WTC11 (cell line): ENCODE results near the gene PCP2. TPM values are rescaled to one million over a fixed set of nuclear protein-coding genes. Genes with fewer than 3 reads are reported as not detected.

Source experiments
- ATAC-seq: fragments of 200-7000 bp; cut with Tn5 transposase; 2 replicates; pipeline ENCODE4 v1.10.0; 2021; ENCODE audit warnings: mild to moderate bottlenecking, moderate library complexity
- CTCF ChIA-PET: fragments of 300-600 bp; sonication (Branson Sonifier 250); formaldehyde crosslinking; loops from one replicate; lab custom pipeline; 2021; ENCODE audit warnings: antibody characterized with exemption; lab: Charles Lee
- POLR2A ChIA-PET: fragments of 350-600 bp; sonication (Branson Sonifier 250); formaldehyde crosslinking; loops from one replicate; lab custom pipeline; 2021; ENCODE audit warnings: antibody characterized with exemption; lab: Charles Lee
- DNase-seq: peaks from one replicate; pipeline ENCODE4 v3.0.0; 2021; ENCODE audit warnings: low spot score
- H3K27ac Mint-ChIP-seq: 2 replicates; pipeline ENCODE4 v1.8.0; 2021; ENCODE audit warnings: mixed read lengths
- H3K27me3 Mint-ChIP-seq: 2 replicates; pipeline ENCODE4 v1.8.0; 2021; ENCODE audit warnings: low read depth, mild to moderate bottlenecking, moderate library complexity, mixed read lengths
- H3K36me3 Mint-ChIP-seq: 2 replicates; pipeline ENCODE4 v1.8.0; 2021; ENCODE audit warnings: mixed read lengths
- H3K4me1 Mint-ChIP-seq: 2 replicates; pipeline ENCODE4 v1.8.0; 2022; ENCODE audit warnings: mixed read lengths
- H3K4me3 Mint-ChIP-seq: 2 replicates; pipeline ENCODE4 v1.8.0; 2021; ENCODE audit warnings: mild to moderate bottlenecking, moderate library complexity, mixed read lengths
- H3K9me3 Mint-ChIP-seq: 2 replicates; pipeline ENCODE4 v1.8.0; 2021; ENCODE audit warnings: mixed read lengths
- CREB1 ChIP-seq: sonication (generic); formaldehyde crosslinking; IDR thresholded peaks from 2 replicates; pipeline ENCODE4 v1.8.0; 2023; ENCODE audit warnings: mild to moderate bottlenecking, missing genetic modification reagents
- CTCF ChIP-seq: fragments of 200-600 bp; IDR thresholded peaks from 2 replicates; pipeline ENCODE4 v1.8.0; 2022; ENCODE audit warnings: antibody characterized with exemption
- FOXK1 ChIP-seq: sonication (generic); formaldehyde crosslinking; IDR thresholded peaks from 2 replicates; pipeline ENCODE4 v1.8.0; 2022; ENCODE audit warnings: mild to moderate bottlenecking, moderate library complexity, missing genetic modification reagents
- FOXP1 ChIP-seq: sonication (generic); formaldehyde crosslinking; IDR thresholded peaks from 2 replicates; pipeline ENCODE4 v1.8.0; 2022; ENCODE audit warnings: missing genetic modification reagents, mild to moderate bottlenecking, moderate library complexity, borderline replicate concordance
- JAZF1 ChIP-seq: fragments of 250-450 bp; sonication (Bioruptor Pico); IDR thresholded peaks from 2 replicates; pipeline ENCODE4 v1.9.0; 2021; ENCODE audit warnings: moderate library complexity, mild to moderate bottlenecking, inconsistent platforms
- MLX ChIP-seq: sonication (generic); formaldehyde crosslinking; IDR thresholded peaks from 2 replicates; pipeline ENCODE4 v1.8.1; 2023; ENCODE audit warnings: mild to moderate bottlenecking, missing genetic modification reagents, moderate library complexity
- MYBL2 ChIP-seq: sonication (generic); formaldehyde crosslinking; IDR thresholded peaks from 2 replicates; pipeline ENCODE4 v1.8.1; 2023; ENCODE audit warnings: mild to moderate bottlenecking, moderate library complexity, missing genetic modification reagents
- NR1H2 ChIP-seq: sonication (generic); formaldehyde crosslinking; IDR thresholded peaks from 2 replicates; pipeline ENCODE4 v1.9.0; 2021; ENCODE audit warnings: mild to moderate bottlenecking, moderate library complexity, missing genetic modification reagents
- NR2C2 ChIP-seq: sonication (generic); formaldehyde crosslinking; IDR thresholded peaks from 2 replicates; pipeline ENCODE4 v1.8.0; 2022; ENCODE audit warnings: mild to moderate bottlenecking, missing genetic modification reagents
- TEAD4 ChIP-seq: sonication (generic); formaldehyde crosslinking; IDR thresholded peaks from 2 replicates; pipeline ENCODE4 v1.8.0; 2022; ENCODE audit warnings: mild to moderate bottlenecking, missing genetic modification reagents
- ZNF671 ChIP-seq: fragments of 250-450 bp; sonication (Bioruptor Pico); IDR thresholded peaks from 2 replicates; pipeline ENCODE4 v1.8.0; 2021; ENCODE audit warnings: mild to moderate bottlenecking
- total RNA-seq: library from RNA; stranded (reverse); gene quantifications from 3 replicates; pipeline ENCODE4 v1.2.3, GENCODE V29; 2021
- TF ChIP-seq, protein P1 (sequence below): fragments of 250-450 bp; sonication (Bioruptor Pico); IDR thresholded peaks from 2 replicates; pipeline ENCODE4 v1.9.0; 2021; ENCODE audit warnings: mild to moderate bottlenecking
- TF ChIP-seq, protein P2 (sequence below): fragments of 250-450 bp; sonication (Bioruptor Pico); conservative IDR thresholded peaks from 2 replicates; pipeline ENCODE4 v1.9.0; 2021; ENCODE audit warnings: mild to moderate bottlenecking
- TF ChIP-seq, protein P3 (sequence below): sonication (generic); formaldehyde crosslinking; IDR thresholded peaks from 2 replicates; pipeline ENCODE4 v1.8.0; 2023; ENCODE audit warnings: mild to moderate bottlenecking, missing genetic modification reagents
- TF ChIP-seq, protein P4 (sequence below): sonication (generic); formaldehyde crosslinking; IDR thresholded peaks from 2 replicates; pipeline ENCODE4 v1.8.1; 2023; ENCODE audit warnings: mild to moderate bottlenecking, missing genetic modification reagents, moderate library complexity
- TF ChIP-seq, protein P5 (sequence below): sonication (generic); formaldehyde crosslinking; IDR thresholded peaks from 2 replicates; pipeline ENCODE4 v1.8.1; 2022; ENCODE audit warnings: mild to moderate bottlenecking, missing genetic modification reagents, moderate library complexity, borderline replicate concordance
- TF ChIP-seq, protein P6 (sequence below): sonication (generic); formaldehyde crosslinking; IDR thresholded peaks from 2 replicates; pipeline ENCODE4 v1.8.0; 2022; ENCODE audit warnings: missing genetic modification reagents
- TF ChIP-seq, protein P7 (sequence below): sonication (generic); formaldehyde crosslinking; IDR thresholded peaks from 2 replicates; pipeline ENCODE4 v1.8.0; 2022; ENCODE audit warnings: mild to moderate bottlenecking, missing genetic modification reagents
- TF ChIP-seq, protein P8 (sequence below): sonication (generic); formaldehyde crosslinking; IDR thresholded peaks from 2 replicates; pipeline ENCODE4 v1.8.0; 2022; ENCODE audit warnings: mild to moderate bottlenecking, missing genetic modification reagents

The PCP2 gene
- total RNA-seq, 1 experiment from 2014 or later = 0.48 TPM

DNA sequence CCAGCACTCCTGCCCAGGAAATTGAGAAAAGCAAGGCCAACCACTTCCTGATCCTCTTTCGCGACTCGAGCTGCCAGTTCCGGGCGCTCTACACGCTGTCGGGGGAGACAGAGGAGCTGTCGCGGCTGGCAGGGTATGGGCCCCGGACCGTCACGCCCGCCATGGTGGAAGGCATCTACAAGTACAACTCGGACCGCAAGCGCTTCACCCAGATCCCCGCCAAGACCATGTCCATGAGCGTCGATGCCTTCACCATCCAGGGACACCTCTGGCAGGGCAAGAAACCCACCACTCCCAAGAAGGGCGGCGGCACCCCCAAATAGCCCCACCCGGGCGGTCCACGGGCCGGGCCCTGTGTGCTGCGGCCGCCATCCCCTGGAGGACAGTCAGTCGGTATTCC, 15.8 kb downstream of the PCP2 start:
- Mint-ChIP-seq H3K4me1 (no peaks in the 10 kb centered on the region), H3K27me3 (no peaks in the 10 kb centered on the region; the same call in 1 of the 2 replicates), H3K36me3 (peaks cover 21% of the 10 kb centered on the region), H3K4me3 (no peak overlapping the region), H3K9me3 (no peaks in the 10 kb centered on the region), H3K27ac (no peak overlapping the region)
- ChIA-PET POLR2A (no interaction called here), CTCF (interaction anchor here (1.1 to 2.5 kb wide), 2 partner anchors 23 to 49 kb away, joined by 4 to 9 read pairs; no protein-coding TSS in a partner anchor)
- DNase-seq = no peak
- no peak for ATAC-seq
- TF ChIP-seq, protein P1, sequence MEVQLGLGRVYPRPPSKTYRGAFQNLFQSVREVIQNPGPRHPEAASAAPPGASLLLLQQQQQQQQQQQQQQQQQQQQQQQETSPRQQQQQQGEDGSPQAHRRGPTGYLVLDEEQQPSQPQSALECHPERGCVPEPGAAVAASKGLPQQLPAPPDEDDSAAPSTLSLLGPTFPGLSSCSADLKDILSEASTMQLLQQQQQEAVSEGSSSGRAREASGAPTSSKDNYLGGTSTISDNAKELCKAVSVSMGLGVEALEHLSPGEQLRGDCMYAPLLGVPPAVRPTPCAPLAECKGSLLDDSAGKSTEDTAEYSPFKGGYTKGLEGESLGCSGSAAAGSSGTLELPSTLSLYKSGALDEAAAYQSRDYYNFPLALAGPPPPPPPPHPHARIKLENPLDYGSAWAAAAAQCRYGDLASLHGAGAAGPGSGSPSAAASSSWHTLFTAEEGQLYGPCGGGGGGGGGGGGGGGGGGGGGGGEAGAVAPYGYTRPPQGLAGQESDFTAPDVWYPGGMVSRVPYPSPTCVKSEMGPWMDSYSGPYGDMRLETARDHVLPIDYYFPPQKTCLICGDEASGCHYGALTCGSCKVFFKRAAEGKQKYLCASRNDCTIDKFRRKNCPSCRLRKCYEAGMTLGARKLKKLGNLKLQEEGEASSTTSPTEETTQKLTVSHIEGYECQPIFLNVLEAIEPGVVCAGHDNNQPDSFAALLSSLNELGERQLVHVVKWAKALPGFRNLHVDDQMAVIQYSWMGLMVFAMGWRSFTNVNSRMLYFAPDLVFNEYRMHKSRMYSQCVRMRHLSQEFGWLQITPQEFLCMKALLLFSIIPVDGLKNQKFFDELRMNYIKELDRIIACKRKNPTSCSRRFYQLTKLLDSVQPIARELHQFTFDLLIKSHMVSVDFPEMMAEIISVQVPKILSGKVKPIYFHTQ (CRISPR knock-in tag) = no peak
- TF ChIP-seq, protein P2, sequence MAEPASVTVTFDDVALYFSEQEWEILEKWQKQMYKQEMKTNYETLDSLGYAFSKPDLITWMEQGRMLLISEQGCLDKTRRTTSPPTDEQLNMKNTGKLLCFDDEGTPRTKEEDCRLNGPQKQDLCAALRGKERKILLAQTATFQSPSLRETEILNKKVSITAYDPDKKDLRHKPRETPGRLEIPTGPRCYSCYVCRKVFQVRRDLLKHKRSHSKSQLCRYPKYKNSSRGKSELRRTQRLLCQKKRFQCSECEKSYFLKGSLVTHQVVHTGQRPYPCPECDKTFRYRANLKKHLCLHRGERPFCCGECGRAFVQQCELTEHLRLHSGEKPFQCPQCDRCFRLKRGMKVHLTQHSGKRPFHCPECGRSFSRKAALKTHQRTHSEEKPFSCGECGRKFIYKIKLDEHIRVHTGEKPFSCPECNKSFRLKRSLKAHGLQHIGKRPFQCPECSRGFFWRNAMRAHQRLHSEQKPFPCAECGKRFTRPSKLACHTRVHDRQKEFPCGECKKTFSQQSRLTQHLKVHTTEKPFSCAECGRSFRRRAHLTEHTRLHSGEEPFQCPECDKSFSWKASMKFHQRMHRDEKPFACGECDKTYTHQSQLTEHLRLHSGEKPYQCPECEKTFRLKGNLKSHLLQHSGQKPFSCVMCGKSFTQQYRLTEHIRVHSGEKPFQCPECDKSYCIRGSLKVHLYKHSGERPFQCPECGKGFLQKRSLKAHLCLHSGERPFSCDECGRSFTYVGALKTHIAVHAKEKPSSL (CRISPR knock-in tag) = no peak
- no peak for TF ChIP-seq NR1H2 (CRISPR knock-in tag)
- TF ChIP-seq MYBL2 = no peak
- TF ChIP-seq, protein P3, sequence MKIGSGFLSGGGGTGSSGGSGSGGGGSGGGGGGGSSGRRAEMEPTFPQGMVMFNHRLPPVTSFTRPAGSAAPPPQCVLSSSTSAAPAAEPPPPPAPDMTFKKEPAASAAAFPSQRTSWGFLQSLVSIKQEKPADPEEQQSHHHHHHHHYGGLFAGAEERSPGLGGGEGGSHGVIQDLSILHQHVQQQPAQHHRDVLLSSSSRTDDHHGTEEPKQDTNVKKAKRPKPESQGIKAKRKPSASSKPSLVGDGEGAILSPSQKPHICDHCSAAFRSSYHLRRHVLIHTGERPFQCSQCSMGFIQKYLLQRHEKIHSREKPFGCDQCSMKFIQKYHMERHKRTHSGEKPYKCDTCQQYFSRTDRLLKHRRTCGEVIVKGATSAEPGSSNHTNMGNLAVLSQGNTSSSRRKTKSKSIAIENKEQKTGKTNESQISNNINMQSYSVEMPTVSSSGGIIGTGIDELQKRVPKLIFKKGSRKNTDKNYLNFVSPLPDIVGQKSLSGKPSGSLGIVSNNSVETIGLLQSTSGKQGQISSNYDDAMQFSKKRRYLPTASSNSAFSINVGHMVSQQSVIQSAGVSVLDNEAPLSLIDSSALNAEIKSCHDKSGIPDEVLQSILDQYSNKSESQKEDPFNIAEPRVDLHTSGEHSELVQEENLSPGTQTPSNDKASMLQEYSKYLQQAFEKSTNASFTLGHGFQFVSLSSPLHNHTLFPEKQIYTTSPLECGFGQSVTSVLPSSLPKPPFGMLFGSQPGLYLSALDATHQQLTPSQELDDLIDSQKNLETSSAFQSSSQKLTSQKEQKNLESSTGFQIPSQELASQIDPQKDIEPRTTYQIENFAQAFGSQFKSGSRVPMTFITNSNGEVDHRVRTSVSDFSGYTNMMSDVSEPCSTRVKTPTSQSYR (CRISPR knock-in tag) = no peak
- no peak for TF ChIP-seq MLX (CRISPR knock-in tag)
- TF ChIP-seq, protein P4, sequence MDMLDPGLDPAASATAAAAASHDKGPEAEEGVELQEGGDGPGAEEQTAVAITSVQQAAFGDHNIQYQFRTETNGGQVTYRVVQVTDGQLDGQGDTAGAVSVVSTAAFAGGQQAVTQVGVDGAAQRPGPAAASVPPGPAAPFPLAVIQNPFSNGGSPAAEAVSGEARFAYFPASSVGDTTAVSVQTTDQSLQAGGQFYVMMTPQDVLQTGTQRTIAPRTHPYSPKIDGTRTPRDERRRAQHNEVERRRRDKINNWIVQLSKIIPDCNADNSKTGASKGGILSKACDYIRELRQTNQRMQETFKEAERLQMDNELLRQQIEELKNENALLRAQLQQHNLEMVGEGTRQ (CRISPR knock-in tag) = no peak
- TF ChIP-seq, protein P5, sequence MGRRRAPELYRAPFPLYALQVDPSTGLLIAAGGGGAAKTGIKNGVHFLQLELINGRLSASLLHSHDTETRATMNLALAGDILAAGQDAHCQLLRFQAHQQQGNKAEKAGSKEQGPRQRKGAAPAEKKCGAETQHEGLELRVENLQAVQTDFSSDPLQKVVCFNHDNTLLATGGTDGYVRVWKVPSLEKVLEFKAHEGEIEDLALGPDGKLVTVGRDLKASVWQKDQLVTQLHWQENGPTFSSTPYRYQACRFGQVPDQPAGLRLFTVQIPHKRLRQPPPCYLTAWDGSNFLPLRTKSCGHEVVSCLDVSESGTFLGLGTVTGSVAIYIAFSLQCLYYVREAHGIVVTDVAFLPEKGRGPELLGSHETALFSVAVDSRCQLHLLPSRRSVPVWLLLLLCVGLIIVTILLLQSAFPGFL (CRISPR knock-in tag) = no peak
- TF ChIP-seq FOXP1 (CRISPR knock-in tag) = no peak
- TF ChIP-seq TEAD4 = no peak
- TF ChIP-seq, protein P6, sequence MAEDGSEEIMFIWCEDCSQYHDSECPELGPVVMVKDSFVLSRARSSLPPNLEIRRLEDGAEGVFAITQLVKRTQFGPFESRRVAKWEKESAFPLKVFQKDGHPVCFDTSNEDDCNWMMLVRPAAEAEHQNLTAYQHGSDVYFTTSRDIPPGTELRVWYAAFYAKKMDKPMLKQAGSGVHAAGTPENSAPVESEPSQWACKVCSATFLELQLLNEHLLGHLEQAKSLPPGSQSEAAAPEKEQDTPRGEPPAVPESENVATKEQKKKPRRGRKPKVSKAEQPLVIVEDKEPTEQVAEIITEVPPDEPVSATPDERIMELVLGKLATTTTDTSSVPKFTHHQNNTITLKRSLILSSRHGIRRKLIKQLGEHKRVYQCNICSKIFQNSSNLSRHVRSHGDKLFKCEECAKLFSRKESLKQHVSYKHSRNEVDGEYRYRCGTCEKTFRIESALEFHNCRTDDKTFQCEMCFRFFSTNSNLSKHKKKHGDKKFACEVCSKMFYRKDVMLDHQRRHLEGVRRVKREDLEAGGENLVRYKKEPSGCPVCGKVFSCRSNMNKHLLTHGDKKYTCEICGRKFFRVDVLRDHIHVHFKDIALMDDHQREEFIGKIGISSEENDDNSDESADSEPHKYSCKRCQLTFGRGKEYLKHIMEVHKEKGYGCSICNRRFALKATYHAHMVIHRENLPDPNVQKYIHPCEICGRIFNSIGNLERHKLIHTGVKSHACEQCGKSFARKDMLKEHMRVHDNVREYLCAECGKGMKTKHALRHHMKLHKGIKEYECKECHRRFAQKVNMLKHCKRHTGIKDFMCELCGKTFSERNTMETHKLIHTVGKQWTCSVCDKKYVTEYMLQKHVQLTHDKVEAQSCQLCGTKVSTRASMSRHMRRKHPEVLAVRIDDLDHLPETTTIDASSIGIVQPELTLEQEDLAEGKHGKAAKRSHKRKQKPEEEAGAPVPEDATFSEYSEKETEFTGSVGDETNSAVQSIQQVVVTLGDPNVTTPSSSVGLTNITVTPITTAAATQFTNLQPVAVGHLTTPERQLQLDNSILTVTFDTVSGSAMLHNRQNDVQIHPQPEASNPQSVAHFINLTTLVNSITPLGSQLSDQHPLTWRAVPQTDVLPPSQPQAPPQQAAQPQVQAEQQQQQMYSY (CRISPR knock-in tag) = no peak
- TF ChIP-seq, protein P7, sequence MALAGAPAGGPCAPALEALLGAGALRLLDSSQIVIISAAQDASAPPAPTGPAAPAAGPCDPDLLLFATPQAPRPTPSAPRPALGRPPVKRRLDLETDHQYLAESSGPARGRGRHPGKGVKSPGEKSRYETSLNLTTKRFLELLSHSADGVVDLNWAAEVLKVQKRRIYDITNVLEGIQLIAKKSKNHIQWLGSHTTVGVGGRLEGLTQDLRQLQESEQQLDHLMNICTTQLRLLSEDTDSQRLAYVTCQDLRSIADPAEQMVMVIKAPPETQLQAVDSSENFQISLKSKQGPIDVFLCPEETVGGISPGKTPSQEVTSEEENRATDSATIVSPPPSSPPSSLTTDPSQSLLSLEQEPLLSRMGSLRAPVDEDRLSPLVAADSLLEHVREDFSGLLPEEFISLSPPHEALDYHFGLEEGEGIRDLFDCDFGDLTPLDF (CRISPR knock-in tag) = no peak
- no peak for TF ChIP-seq JAZF1 (CRISPR knock-in tag)
- no peak for TF ChIP-seq FOXK1
- no peak for TF ChIP-seq CREB1 (CRISPR knock-in tag)
- TF ChIP-seq, protein P8, sequence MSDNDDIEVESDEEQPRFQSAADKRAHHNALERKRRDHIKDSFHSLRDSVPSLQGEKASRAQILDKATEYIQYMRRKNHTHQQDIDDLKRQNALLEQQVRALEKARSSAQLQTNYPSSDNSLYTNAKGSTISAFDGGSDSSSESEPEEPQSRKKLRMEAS = no peak
- no peak for TF ChIP-seq ZNF671
- TF ChIP-seq NR2C2 (CRISPR knock-in tag) = no peak
- no peak for TF ChIP-seq CTCF
